ENCODE measurements around the gene ISOC1.

DNA sequence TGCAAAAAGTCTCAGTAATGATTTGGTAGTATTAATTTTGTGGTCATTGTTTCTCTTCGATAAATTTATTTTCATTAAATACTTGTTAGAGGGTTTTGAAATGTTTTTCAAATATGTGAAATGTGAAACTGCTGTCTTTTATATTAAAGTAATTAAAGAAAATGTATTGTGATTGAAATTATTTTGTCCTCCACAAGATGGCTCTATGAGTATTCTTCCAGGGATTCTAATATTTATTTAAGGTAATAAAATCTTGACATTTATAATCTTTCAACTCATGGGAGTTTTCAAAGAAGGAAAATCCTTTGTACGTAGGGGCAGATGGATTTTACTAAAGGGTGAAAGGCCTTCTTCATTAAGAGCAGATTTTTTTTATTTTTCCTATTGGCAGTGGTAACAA is 19.3 kb downstream of the ISOC1 start:
- TF ChIP-seq, protein P1, sequence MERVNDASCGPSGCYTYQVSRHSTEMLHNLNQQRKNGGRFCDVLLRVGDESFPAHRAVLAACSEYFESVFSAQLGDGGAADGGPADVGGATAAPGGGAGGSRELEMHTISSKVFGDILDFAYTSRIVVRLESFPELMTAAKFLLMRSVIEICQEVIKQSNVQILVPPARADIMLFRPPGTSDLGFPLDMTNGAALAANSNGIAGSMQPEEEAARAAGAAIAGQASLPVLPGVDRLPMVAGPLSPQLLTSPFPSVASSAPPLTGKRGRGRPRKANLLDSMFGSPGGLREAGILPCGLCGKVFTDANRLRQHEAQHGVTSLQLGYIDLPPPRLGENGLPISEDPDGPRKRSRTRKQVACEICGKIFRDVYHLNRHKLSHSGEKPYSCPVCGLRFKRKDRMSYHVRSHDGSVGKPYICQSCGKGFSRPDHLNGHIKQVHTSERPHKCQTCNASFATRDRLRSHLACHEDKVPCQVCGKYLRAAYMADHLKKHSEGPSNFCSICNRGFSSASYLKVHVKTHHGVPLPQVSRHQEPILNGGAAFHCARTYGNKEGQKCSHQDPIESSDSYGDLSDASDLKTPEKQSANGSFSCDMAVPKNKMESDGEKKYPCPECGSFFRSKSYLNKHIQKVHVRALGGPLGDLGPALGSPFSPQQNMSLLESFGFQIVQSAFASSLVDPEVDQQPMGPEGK (CRISPR knock-in tag; IDR thresholded peaks at IDR 0.05; ENCODE audit: borderline replicate concordance) = no peak
- no peak for TF ChIP-seq ISL1 (CRISPR knock-in tag; IDR thresholded peaks at IDR 0.05)
